A673 (cell line): ENCODE measurements around the gene TSHZ2. TPM values are rescaled to one million over a fixed set of nuclear protein-coding genes. Genes with fewer than 3 reads are reported as not detected.

Source experiments
- BruUV-seq: library from RNA; stranded (reverse); fragments of 400-500 nt; replicated peaks from 2 replicates; lab custom pipeline; 2021; lab: Mats Ljungman, UMichigan
- CTCF ChIA-PET: fragments of 300-600 bp; sonication (Branson Sonifier 250); formaldehyde crosslinking; loops from one replicate; lab custom pipeline; 2022; ENCODE audit warnings: antibody characterized with exemption; lab: Charles Lee
- POLR2A ChIA-PET: fragments of 300-600 bp; sonication (Branson Sonifier 250); formaldehyde crosslinking; loops from one replicate; lab custom pipeline; 2022; ENCODE audit warnings: antibody characterized with exemption; ENCODE audit not compliant: low non-redundant PET; lab: Charles Lee
- DNase-seq: peaks from one replicate; pipeline ENCODE4 v3.0.0-alpha.2; 2015; ENCODE audit warnings: low spot score
- H3K27ac ChIP-seq: fragments of 200-600 bp; sonication (generic); 2 replicates; pipeline ENCODE4 v1.5.1; 2016; ENCODE audit warnings: mixed run types, low read depth, mild to moderate bottlenecking, mixed read lengths, antibody characterized with exemption, low read length; ENCODE audit not compliant: poor library complexity, severe bottlenecking
- H3K27me3 ChIP-seq: fragments of 200-600 bp; sonication (generic); replicated peaks from 2 replicates; pipeline ENCODE4 v1.6.1; 2017; ENCODE audit warnings: mixed run types, low read depth, mild to moderate bottlenecking, mixed read lengths, antibody characterized with exemption, low read length; ENCODE audit not compliant: insufficient read depth, poor library complexity
- H3K36me3 ChIP-seq: fragments of 200-600 bp; sonication (generic); 2 replicates; pipeline ENCODE4 v1.6.1; 2016; ENCODE audit warnings: mixed run types, mild to moderate bottlenecking, mixed read lengths, antibody characterized with exemption, low read length; ENCODE audit not compliant: insufficient read depth, poor library complexity, severe bottlenecking
- H3K4me1 ChIP-seq: fragments of 200-600 bp; sonication (generic); 2 replicates; pipeline ENCODE4 v1.6.1; 2017; ENCODE audit warnings: mixed run types, mild to moderate bottlenecking, mixed read lengths, antibody characterized with exemption, low read length; ENCODE audit not compliant: insufficient read depth, poor library complexity, severe bottlenecking
- H3K4me3 ChIP-seq: fragments of 200-600 bp; sonication (generic); 2 replicates; pipeline ENCODE4 v1.5.1; 2016; ENCODE audit warnings: low read depth, mixed run types, mild to moderate bottlenecking, mixed read lengths, low read length; ENCODE audit not compliant: poor library complexity, severe bottlenecking
- H3K9me3 ChIP-seq: fragments of 200-600 bp; sonication (generic); 2 replicates; pipeline ENCODE4 v1.6.1; 2016; ENCODE audit warnings: mixed run types, low read depth, mild to moderate bottlenecking, mixed read lengths, antibody characterized with exemption, low read length; ENCODE audit not compliant: poor library complexity, severe bottlenecking
- EZH2 ChIP-seq: fragments of 200-600 bp; sonication (generic); IDR thresholded peaks from 2 replicates; pipeline ENCODE4 v1.6.1; 2017; ENCODE audit warnings: borderline replicate concordance, low read depth, mild to moderate bottlenecking, mixed read lengths, antibody characterized with exemption, low read length; ENCODE audit not compliant: poor library complexity, severe bottlenecking
- intact Hi-C: fragments of 100-400 bp; cut with micrococcal nuclease; formaldehyde crosslinking; loops from one replicate; pipeline ENCODE4 v1.10.0; 2022; ENCODE audit not compliant: unreplicated experiment
- total RNA-seq: library from RNA; stranded (reverse); gene quantifications from 2 replicates; pipeline ENCODE4 v1.2.3, GENCODE V29; 2021
- TF ChIP-seq, protein P1 (sequence below): fragments of 300-800, 200-600 bp; sonication (generic); conservative IDR thresholded peaks from 2 replicates; pipeline ENCODE4 v1.5.1; 2017; ENCODE audit warnings: low read depth, mild to moderate bottlenecking, antibody characterized with exemption, low read length, moderate library complexity, mixed read lengths

TSHZ2 gene
- total RNA-seq, 1 experiment from 2014 or later, result 4.1 TPM

DNA sequence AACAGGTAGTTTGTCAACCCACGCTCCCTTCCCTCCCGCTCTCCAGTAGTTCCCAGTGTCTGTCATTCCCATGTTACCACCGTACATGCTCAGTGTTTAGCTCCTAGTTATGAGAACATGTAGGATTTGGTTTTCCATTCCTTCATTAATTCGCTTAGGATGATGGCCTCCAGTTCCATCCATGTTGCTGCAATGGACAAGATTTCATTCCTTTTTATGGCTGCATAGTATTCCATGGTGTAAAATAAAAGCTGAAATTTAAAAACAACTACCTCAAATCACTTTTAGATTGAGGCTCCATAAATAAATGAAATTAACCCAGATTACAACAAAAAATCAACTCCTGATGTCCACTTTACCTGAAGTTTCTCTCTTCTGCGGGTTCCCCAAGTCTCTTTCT lies 430.9 kb downstream of the TSHZ2 start:
- H3K9me3 ChIP-seq, result no peaks in the 10 kb centered on the region
- intact Hi-C loops, result no loop called here
- no peak for DNase-seq
- H3K27me3 ChIP-seq, result no peaks in the 10 kb centered on the region
- ChIA-PET POLR2A (no interaction called here), CTCF (no interaction called here)
- H3K4me3 ChIP-seq, result no peak overlapping the region
- no TSS peak for BruUV-seq
- TF ChIP-seq, protein P1, sequence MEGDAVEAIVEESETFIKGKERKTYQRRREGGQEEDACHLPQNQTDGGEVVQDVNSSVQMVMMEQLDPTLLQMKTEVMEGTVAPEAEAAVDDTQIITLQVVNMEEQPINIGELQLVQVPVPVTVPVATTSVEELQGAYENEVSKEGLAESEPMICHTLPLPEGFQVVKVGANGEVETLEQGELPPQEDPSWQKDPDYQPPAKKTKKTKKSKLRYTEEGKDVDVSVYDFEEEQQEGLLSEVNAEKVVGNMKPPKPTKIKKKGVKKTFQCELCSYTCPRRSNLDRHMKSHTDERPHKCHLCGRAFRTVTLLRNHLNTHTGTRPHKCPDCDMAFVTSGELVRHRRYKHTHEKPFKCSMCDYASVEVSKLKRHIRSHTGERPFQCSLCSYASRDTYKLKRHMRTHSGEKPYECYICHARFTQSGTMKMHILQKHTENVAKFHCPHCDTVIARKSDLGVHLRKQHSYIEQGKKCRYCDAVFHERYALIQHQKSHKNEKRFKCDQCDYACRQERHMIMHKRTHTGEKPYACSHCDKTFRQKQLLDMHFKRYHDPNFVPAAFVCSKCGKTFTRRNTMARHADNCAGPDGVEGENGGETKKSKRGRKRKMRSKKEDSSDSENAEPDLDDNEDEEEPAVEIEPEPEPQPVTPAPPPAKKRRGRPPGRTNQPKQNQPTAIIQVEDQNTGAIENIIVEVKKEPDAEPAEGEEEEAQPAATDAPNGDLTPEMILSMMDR, result no peak
- TF ChIP-seq EZH2, result no peak
- no peak overlapping the region for H3K27ac ChIP-seq
- no peaks in the 10 kb centered on the region for H3K36me3 ChIP-seq
- peaks cover 3% of the 10 kb centered on the region for H3K4me1 ChIP-seq

DNA sequence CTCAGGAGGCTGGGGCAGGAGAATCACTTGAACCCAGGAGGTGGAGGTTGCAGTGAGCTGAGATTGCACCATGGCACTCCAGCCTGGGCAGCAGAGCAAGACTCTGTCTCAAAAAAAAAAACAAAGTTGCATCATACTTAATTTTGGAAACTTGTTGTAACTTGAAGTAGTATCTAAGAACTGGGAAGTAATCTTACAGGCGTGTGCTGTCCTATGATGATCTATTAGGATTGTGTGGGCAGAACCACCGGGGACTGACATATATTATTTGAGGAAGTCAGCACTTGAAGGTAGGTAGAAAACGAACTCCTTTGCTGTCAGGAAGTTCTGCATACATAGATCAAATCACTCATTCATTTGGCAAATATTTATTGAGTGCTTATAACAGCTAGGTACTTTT lies 433.0 kb downstream of the TSHZ2 start:
- intact Hi-C loops, result no loop called here
- POLR2A ChIA-PET, result no interaction called here
- no peaks in the 10 kb centered on the region for H3K27me3 ChIP-seq
- DNase-seq, result no peak
- TF ChIP-seq EZH2, result no peak
- TF ChIP-seq, protein P1, result no peak
- H3K9me3 ChIP-seq, result no peaks in the 10 kb centered on the region
- no peak overlapping the region for H3K4me3 ChIP-seq
- no peaks in the 10 kb centered on the region for H3K36me3 ChIP-seq
- BruUV-seq, result no TSS peak
- CTCF ChIA-PET, result interaction anchor here (0.6 kb wide), 1 partner anchor 8 kb away, joined by 3 read pairs; no protein-coding TSS in a partner anchor
- H3K4me1 ChIP-seq, result peaks cover 17% of the 10 kb centered on the region
- H3K27ac ChIP-seq, result no peak overlapping the region

DNA sequence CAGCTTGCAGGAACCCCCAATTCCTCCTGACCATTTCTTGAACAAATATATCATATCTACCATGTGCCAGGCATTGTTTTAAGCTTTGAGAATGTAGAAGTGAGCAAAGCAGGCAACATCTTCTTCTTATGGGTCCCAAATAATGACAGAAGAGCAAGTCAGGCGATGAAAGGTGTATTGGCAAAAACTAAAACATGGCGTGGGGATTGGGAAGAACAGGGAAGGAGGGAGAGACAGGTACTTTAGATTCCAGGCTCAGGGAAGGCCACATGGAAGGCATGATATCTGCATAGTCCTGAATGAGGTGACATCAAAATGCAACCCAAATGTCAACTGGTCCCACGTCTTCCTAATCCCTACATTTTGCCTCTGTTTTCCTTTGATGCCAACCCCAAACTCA lies 434.4 kb downstream of the TSHZ2 start:
- CTCF ChIA-PET, result no interaction called here
- intact Hi-C loops, result no loop called here
- POLR2A ChIA-PET, result interaction anchor here (0.6 kb wide), 1 partner anchor 257 kb away, joined by 3 read pairs; no protein-coding TSS in a partner anchor
- Histone ChIP-seq H3K27me3 (no peaks in the 10 kb centered on the region), H3K9me3 (no peaks in the 10 kb centered on the region), H3K4me3 (no peak overlapping the region), H3K4me1 (peaks cover 17% of the 10 kb centered on the region), H3K36me3 (no peaks in the 10 kb centered on the region), H3K27ac (no peak overlapping the region)
- no peak for DNase-seq
- no TSS peak for BruUV-seq
- TF ChIP-seq EZH2, result no peak
- TF ChIP-seq, protein P1, result no peak
